Brain microvascular endothelial cell (primary cell): Measurements from ENCODE around the gene C1QA.

Experiments used
- DNase-seq: peaks from one replicate; pipeline ENCODE4 v3.0.0-alpha.2; 2020
- H3K27ac ChIP-seq: fragments of 250-450 bp; sonication (Bioruptor Pico); 2 replicates; pipeline ENCODE4 v1.5.1; 2020; ENCODE audit warnings: mild to moderate bottlenecking, moderate library complexity
- H3K27me3 ChIP-seq: fragments of 250-450 bp; sonication (Bioruptor Pico); replicated peaks from 2 replicates; pipeline ENCODE4 v1.5.1; 2020; ENCODE audit warnings: mild to moderate bottlenecking
- H3K36me3 ChIP-seq: fragments of 250-450 bp; sonication (Bioruptor Pico); replicated peaks from 2 replicates; pipeline ENCODE4 v1.5.1; 2020; ENCODE audit warnings: mild to moderate bottlenecking
- H3K4me3 ChIP-seq: 2 replicates; pipeline ENCODE4 v1.5.1; 2011; ENCODE audit warnings: low read depth, mild to moderate bottlenecking, control low read depth, low read length, moderate library complexity
- CTCF ChIP-seq: IDR thresholded peaks from 2 replicates; pipeline ENCODE4 v1.5.1; 2011; ENCODE audit warnings: low read depth, mild to moderate bottlenecking, moderate library complexity, low read length, control low read depth, inconsistent platforms; ENCODE audit errors: missing control alignments
- in situ Hi-C: cut with HindIII; loops from 2 replicates; pipeline ENCODE4 v1.10.0; 2017; ENCODE audit warnings: low sequenced_read_pairs, low pct_ligation_motif_present

Gene C1QA

GRCh38 chr1:22676916-22677583 lies 40.6 kb downstream of the C1QA start:
- H3K27me3 ChIP-seq = peaks cover 18% of the 10 kb centered on the region
- in situ Hi-C loops = loop anchor here (25.0 kb wide), 1 partner anchor 210 kb away; no protein-coding TSS in a partner anchor
- no peak for TF ChIP-seq CTCF
- H3K4me3 ChIP-seq = no peak overlapping the region
- H3K27ac ChIP-seq = no peak overlapping the region
- H3K36me3 ChIP-seq = no peaks in the 10 kb centered on the region
- no peak for DNase-seq

- no peak overlapping the region for H3K27ac ChIP-seq
These were observed 41.8 kb downstream of the C1QA start for GRCh38 chr1:22677931-22678896.

GRCh38 chr1:22680726-22681125 lies 44.3 kb downstream of the C1QA start:
- Histone ChIP-seq H3K27ac (no peak overlapping the region), H3K4me3 (no peak overlapping the region), H3K27me3 (peaks cover 13% of the 10 kb centered on the region), H3K36me3 (no peaks in the 10 kb centered on the region)
- no peak for TF ChIP-seq CTCF
- DNase-seq = no peak
- in situ Hi-C loops = loop anchor here (25.0 kb wide), 1 partner anchor 207 kb away; no protein-coding TSS in a partner anchor

More at GRCh38 chr1:22677931-22678896, 41.8 kb downstream of the C1QA start:
- Histone ChIP-seq H3K27me3 (peaks cover 14% of the 10 kb centered on the region), H3K4me3 (no peak overlapping the region), H3K36me3 (no peaks in the 10 kb centered on the region)
- TF ChIP-seq CTCF = no peak
- in situ Hi-C loops = loop anchor here (25.0 kb wide), 1 partner anchor 209 kb away; no protein-coding TSS in a partner anchor
- DNase-seq = no peak

- DNase-seq = no peak
- Histone ChIP-seq H3K4me3 (no peak overlapping the region), H3K27ac (no peak overlapping the region), H3K27me3 (peaks cover 13% of the 10 kb centered on the region), H3K36me3 (no peaks in the 10 kb centered on the region)
- in situ Hi-C loops = loop anchor here (25.0 kb wide), 1 partner anchor 206 kb away; no protein-coding TSS in a partner anchor
- no peak for TF ChIP-seq CTCF
These were observed 45.3 kb downstream of the C1QA start for GRCh38 chr1:22681556-22682276.

GRCh38 chr1:22683547-22683946 lies 47.1 kb downstream of the C1QA start:
- H3K27me3 ChIP-seq = peaks cover 13% of the 10 kb centered on the region
- no peaks in the 10 kb centered on the region for H3K36me3 ChIP-seq
- no peak for DNase-seq
- in situ Hi-C loops = loop anchor here (25.0 kb wide), 1 partner anchor 204 kb away; no protein-coding TSS in a partner anchor
- TF ChIP-seq CTCF = no peak
- H3K27ac ChIP-seq = no peak overlapping the region
- H3K4me3 ChIP-seq = no peak overlapping the region
